Left cardiac atrium (tissue), 4 donors: ENCODE measurements around the gene PTGES. TPM values are rescaled to one million over a fixed set of nuclear protein-coding genes. Genes with fewer than 3 reads are reported as not detected.
"Not testable (repeated sequence)": the region's sequence is repeated elsewhere in the genome, so short reads cannot be mapped to it uniquely, and the experiment has no call there.

Experiments
- ATAC-seq, 2 donors: fragments of 200-7000 bp; cut with Tn5 transposase; one replicate each; pipeline ENCODE4 v1.9.1; 2020; ENCODE audit warnings: mild to moderate bottlenecking in 2 of 2, moderate library complexity in 2 of 2
- DNase-seq: peaks from one replicate; pipeline ENCODE4 v3.0.0-alpha.2; 2020
- intact Hi-C, 2 donors: fragments of 100-400 bp; cut with DNase I; formaldehyde crosslinking; loops; one replicate each; pipeline versions ENCODE4 v1.14.1 to v1.15.1; 2022 to 2023
- total RNA-seq, 2 donors: library from RNA; stranded (reverse); fragmentation: NEBNext Ultra II Directional; extraction: Animal tissue kit (Norgen Biotek cat#: 25700); gene quantifications; one replicate each; pipeline ENCODE4 v1.2.1, GENCODE V29; 2021
- donor health status: DM: no; HTN: yes; CAD: no.
- donor health status: DM: no; HTN: yes; CAD: no; lungs with severe emphysema.
- donor health status: DM: yes; HTN: yes; CAD: no.
- donor health status: Dilated cardiomyopathy.

The PTGES gene
- total RNA-seq, 2 donors from 2014 or later = 4.5 to 7.9 TPM

DNA sequence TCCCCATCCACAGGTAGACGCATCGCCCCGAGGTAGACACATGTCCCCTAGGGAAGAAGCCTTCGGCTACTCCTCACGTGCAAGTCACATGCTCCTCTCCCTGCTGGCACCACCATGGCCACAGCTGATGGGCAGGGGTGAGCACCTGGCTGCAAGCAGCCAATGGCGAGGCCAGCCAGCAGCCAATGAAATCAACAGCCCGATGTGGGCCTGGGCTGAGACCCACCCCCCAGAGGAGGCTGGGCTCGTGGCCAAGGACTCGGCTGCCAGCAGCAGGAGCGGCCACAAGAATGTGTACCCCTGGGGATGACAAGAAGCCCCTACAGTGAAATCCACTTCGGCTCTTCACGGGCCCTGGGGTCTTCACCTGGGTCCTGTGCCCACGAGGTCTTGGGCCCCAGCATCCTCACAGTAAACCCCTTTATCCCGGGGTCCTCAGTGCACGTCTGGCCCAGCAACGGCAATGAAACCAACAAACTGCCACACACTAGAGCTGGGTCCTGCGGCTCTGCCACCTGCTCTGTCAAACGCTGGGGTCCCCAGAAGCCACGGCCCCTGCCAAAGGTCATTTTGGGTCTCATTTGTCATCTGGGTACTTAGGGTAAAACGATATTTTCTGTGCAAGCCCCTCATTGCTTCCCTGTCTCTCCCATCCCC, 22.1 kb upstream of the PTGES start:
- intact Hi-C loops = no loop called here
- ATAC-seq (no peak), DNase-seq (no peak)

GRCh38 chr9:129773262-129774048, 20.6 kb upstream of the PTGES start:
- no peak for ATAC-seq
- intact Hi-C loops = no loop called here
- DNase-seq = no peak

DNA sequence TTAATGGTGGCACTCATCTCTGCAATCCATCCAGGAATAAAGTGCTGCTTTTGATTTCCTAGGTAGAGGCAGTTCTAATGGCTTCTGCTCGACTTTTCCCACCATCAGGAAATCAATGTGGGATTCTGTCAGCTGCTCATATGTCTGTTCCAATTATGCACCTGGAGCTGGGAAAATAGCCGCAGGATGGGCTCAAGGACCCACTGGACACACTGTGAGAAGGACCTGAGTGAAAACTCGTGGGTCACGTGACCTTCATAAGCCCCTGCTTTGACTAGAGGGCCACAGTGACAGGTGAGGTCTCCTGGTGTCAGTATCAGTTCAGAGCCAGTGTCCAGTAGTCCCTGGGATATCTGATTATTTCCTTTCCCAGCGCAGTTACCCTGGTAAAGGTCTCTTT, 17.9 kb upstream of the PTGES start:
- no peak for ATAC-seq
- intact Hi-C loops = no loop called here
- no peak for DNase-seq

- intact Hi-C loops = no loop called here
- no peak for DNase-seq
- no peak for ATAC-seq
Observed at GRCh38 chr9:129769669-129770068, 16.8 kb upstream of the PTGES start.

DNA sequence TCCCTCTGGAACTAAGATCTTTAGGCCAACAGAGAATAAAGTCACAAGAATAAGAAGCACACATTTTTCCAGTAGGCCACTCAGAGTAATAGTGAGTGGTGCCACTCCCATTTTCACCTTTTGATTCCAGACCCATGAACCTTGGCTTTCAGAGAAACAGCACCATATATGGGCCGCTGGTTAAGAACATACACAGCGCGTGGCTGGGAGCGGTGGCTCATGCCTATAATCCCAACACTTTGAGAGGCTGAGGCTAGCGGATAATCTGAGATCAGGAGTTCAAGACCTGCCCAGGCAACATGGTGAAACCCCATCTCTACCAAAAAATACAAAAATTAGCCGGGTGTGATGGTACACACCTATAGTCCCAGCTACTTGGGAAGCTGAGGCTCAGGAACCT, 15.6 kb upstream of the PTGES start:
- ATAC-seq = no peak
- intact Hi-C loops = no loop called here
- no peak for DNase-seq

DNA sequence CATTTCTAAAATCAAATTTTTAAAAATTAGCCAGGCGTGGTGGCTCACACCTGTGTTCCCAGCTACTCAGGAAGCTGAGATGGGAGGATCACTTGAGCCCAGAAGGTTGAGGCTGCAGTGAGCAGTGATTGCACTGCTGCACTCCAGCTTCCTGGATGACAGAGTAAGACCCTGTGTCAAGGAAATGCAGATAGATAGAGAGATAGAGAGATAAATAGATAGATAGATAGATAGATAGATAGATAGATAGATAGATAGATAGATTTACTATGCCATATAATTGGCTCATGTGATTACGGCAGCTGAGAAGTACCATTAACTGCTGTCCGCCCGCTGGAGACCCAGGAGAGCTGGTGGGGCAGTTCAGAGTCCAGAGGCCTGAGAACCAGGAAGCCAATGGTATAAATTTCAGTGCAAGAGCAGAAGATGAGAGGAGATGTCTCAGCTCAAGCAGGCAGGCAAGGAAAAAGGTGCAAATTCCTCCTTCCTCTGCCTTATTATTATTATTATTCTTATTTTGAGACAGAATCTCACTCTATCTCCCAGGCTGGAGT, 13.0 kb upstream of the PTGES start:
- no peak for DNase-seq
- intact Hi-C loops = no loop called here
- no peak for ATAC-seq

DNA sequence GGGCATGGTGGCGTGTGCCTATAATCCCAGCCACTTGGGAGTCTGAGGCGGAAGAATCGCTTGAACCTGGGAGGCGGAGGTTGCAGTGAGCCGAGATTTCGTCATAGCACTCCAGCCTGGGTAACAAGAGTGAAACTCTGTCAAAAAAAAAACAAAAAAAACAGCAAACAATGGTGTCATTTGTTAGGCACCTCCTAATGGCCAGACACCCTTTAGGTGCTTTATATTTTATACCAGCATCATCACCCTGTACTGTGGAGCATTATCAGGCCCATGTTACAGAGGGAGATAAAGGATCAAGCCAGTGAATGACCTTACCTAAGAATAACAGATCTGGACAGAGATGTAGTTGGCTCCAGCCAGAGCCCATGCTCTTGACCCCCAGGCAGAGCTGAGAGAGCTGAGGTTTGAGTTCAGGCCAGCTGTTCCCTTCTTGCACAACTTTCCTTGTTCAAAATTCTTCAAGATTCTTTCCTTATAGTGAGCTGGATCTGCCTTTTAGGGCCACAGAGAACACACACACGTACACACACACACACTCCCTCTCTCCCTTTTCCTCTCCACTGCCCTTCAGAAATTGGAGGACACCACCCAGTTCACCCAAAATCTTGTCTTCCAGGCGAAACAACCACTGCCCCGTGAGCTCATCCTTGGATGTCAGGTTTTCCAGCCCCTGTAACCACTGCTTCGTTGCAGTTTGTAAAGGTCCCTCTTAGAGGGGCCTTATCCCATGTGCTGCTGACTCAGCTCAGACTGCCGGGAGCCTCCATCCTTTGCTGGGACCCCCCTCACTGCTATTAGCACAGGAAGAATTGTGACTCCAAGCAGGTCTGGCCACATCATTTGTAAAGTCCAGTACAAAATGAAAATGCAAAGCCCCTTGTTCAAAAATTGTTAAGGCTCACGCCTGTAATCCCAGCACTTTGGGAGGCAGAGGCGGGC, 10.4 kb upstream of the PTGES start:
- peak; percentile 51 for DNase-seq
- peak; percentile 30 to 39 for ATAC-seq
- intact Hi-C loops = no loop called here

GRCh38 chr9:129762370-129762984, 9.6 kb upstream of the PTGES start:
- intact Hi-C loops, DNase-seq: not testable (repeated sequence)

DNA sequence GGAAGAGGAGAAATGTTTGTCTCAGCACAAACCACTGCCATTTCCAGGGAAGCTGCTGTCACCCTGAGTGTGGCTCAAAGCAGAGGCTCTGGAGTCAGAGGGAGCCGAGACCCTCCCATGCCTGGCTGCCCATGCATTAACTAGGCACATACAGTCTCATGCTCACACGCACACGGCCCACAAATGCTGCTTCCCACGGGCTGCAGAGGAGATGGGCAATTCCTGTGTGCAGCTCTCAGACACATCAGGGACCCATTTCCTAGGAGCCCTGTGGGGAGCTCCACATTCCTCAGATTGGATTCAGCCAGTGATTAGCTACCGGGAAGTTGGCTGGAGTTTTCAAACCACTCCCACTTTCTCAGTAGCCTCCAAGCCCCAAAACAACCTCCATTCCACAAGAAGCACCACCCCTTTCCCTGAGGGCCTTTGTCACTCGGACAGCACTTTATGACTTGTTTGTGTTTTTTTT, 9.1 kb upstream of the PTGES start:
- no peak for DNase-seq
- intact Hi-C loops = no loop called here
- ATAC-seq = peak; percentile 27 to 48

More at GRCh38 chr9:129762370-129762984, 9.6 kb upstream of the PTGES start:
- ATAC-seq = peak; percentile 39 to 73

GRCh38 chr9:129761293-129761900, 8.6 kb upstream of the PTGES start:
- peak; percentile 76 to 79 for ATAC-seq
- intact Hi-C loops = no loop called here

DNA sequence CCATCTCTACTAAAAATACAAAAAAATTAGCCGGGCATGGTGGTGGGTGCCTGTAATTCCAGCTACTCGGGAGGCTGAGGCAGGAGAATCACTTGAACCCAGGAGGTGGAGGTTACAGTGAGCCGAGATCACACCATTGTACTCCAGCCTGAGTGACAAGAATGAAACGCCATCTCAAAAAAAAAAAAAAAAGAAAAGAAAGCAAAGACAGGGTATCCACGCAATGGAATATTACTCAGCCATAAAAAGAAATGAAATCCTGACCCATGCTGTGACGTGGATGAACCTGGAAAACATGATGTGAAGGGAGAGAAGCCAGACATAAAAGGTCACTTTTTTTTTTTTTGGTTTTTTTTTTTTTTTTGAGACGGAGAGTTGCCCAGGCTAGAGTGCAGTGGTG, 7.9 kb upstream of the PTGES start:
- DNase-seq, intact Hi-C loops, ATAC-seq: not testable (repeated sequence)

More at GRCh38 chr9:129761293-129761900, 8.6 kb upstream of the PTGES start:
- peak; percentile 51 for DNase-seq

DNA sequence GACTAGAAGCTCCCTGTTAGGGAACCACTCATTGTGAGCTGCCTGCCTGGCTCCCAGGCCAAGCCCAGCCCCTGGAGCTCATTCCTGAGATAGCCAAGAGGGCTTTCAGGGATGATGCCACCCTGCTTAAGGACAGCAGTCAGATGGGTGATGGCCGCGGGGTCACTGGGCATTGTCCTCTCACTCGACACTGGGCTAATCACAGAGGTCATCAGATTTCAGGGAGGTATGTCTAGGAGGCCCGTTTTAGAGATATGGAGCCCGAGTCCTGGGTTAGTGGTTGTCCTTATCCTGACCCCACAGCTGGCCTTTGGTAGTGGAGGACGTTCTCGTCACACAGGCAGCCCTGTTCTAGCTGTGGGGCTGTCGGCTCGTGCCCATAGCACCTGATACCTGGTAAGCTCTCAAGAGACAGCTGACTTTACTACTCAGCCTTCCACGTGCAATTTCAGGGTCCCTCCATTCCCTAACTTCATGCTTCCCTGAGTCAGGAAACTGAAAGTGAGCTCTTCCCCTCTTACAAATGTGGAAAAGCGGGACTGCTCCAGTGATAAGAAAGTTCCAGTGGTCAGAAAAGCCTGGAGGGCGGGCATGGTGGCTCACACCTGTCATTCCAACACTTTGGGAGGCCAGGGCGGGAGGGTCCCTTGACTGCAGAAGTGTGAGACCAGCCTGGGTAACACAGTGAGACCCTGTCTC, 7.1 kb upstream of the PTGES start:
- DNase-seq = no peak
- intact Hi-C loops = no loop called here
- ATAC-seq = no peak

DNA sequence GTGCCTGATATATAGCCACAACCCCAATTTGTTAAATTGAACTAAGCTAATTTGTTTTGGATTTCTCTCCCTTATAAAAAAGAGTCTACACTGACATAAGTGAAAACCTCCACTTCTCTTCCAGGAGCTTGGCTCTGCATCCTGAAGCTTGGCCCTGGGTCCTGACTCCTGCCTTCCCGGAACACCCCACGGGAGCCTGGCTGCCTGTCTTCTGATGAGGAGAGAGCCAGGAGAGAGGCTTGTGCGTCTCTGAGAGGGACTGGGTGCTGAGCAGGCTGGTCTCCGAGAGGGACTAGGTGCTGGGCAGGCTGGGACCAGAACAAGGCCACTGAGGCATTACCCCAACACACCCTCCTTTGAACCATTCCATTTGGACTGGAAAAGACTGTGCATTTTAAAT, 6.5 kb upstream of the PTGES start:
- intact Hi-C loops = no loop called here
- DNase-seq (no peak), ATAC-seq (no peak)

GRCh38 chr9:129757045-129757444, 4.2 kb upstream of the PTGES start:
- DNase-seq (no peak), ATAC-seq (no peak)
- intact Hi-C loops = no loop called here

DNA sequence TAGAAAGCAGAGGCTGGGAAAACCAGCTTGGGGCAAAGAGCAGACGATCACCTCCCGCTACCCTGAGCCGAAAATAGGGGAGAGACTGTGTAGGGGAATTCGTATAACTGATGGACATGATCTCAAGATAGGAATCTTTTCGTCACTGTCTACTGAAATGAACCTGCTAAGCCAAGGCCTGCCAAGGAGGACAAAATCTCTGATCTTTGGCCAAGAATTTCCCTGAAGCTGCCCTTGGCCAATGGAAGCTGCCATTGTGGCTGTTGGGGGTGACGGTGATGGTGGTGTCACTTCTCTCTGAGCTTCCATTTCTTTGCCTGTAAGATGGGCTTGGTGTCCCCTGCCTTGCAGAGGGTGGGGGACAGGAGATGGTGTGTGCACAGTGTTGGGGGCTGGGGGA, 3.3 kb upstream of the PTGES start:
- ATAC-seq (no peak), DNase-seq (no peak)
- intact Hi-C loops = no loop called here

DNA sequence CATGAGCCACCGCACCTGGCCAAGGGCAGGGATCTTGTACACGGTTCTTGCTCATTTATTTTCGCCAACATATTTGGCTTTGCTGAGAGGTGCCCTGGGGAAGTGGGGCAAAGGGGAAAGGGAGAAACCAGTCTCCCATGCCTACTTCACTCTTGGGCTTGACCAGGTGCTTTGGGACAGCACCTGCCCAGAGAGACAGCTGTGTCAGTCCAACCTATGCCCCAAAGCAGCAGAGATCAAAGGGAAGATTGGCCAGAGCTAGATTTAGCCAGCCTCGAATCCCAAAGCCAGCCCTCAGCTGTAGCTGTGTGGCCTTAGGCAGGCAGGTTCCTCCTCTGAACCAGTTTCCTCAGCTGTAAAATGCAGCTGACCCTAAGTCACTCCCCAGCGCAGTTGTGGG, 2.3 kb upstream of the PTGES start:
- intact Hi-C loops = no loop called here
- ATAC-seq (no peak), DNase-seq (no peak)

- intact Hi-C loops = no loop called here
- DNase-seq (no peak), ATAC-seq (peak in 1 of 2 donors; percentile 38)
Observed at GRCh38 chr9:129751841-129752801, 721 bp downstream of the PTGES start.
